ENCODE measurements around the gene ACY1. TPM values are rescaled to one million over a fixed set of nuclear protein-coding genes. Genes with fewer than 3 reads are reported as not detected.
A peak's percentile ranks its signal among the peaks of the same experiment; 100 is the strongest.

The ACY1 gene
- total and polyA plus RNA-seq, 2 of the 13 experiments (the other 11 are each of a cell fraction or from before 2014, with no cell fraction given), result 113 to 162 TPM

- TF ChIP-seq JUND (CRISPR knock-in tag; IDR thresholded peaks at IDR 0.05), result no peak
- TF ChIP-seq ATF7 (IDR thresholded peaks at IDR 0.05), result no peak
- TF ChIP-seq ATF7 (CRISPR knock-in tag; IDR thresholded peaks at IDR 0.05), result 0 out of 2 replicates have a peak, but pooled peaks have one; percentile 34
- 0 out of 2 replicates have a peak, but pooled peaks have one; percentile 52 for TF ChIP-seq KIAA2018 (CRISPR knock-in tag; IDR thresholded peaks at IDR 0.05; ENCODE audit: borderline replicate concordance)
- no peak for TF ChIP-seq ZFP62 (CRISPR knock-in tag; IDR thresholded peaks at IDR 0.05)
- TF ChIP-seq PRDM15 (CRISPR knock-in tag; IDR thresholded peaks at IDR 0.05), result 0 out of 2 replicates have a peak, but pooled peaks have one; percentile 10
- peak; percentile 92 for TF ChIP-seq MAX (IDR thresholded peaks at IDR 0.05)
- TF ChIP-seq MZF1 (CRISPR knock-in tag; IDR thresholded peaks at IDR 0.05; ENCODE audit: borderline replicate concordance), result no peak
- TF ChIP-seq ZFP1 (CRISPR knock-in tag; IDR thresholded peaks at IDR 0.05), result no peak
- no peak for TF ChIP-seq TP53 (CRISPR knock-in tag; conservative IDR thresholded peaks at IDR 0.05)
- TF ChIP-seq ZFP82 (CRISPR knock-in tag; IDR thresholded peaks at IDR 0.05; ENCODE audit: borderline replicate concordance), result no peak; the same call in 1 of the 2 replicates
- no peak for TF ChIP-seq ZNF282 (IDR thresholded peaks at IDR 0.05; ENCODE audit: partially characterized antibody)
- TF ChIP-seq ZNF329 (CRISPR knock-in tag; IDR thresholded peaks at IDR 0.05; ENCODE audit: low read depth), result peak; percentile 12; the same call in 1 of the 2 replicates
- TF ChIP-seq SMARCC2 (IDR thresholded peaks at IDR 0.05), result no peak
- TF ChIP-seq ZNF431 (CRISPR knock-in tag; IDR thresholded peaks at IDR 0.05; ENCODE audit: borderline replicate concordance, low read depth), result no peak; the same call in 1 of the 2 replicates
- TF ChIP-seq SP4 (CRISPR knock-in tag; IDR thresholded peaks at IDR 0.05), result peak; percentile 100
- TF ChIP-seq HOXD1 (CRISPR knock-in tag; IDR thresholded peaks at IDR 0.05), result peak; percentile 58; the same call in 1 of the 2 replicates
Observed at GRCh38 chr3:51941798-51942602, 41.3 kb upstream of the ACY1 start, which contains the start of the genes PARP3 and RRP9 (continued).

All from HepG2 (cell line).